Gastroesophageal sphincter (tissue), 4 donors: ENCODE data around the gene PTPN2. TPM values are rescaled to one million over a fixed set of nuclear protein-coding genes. Genes with fewer than 3 reads are reported as not detected.

Source experiments
- ATAC-seq: fragments of 150-250 bp; one replicate; pipeline ENCODE4 v1.9.1; 2016; ENCODE audit warnings: mild to moderate bottlenecking, moderate library complexity
- H3K27ac ChIP-seq, 4 donors: fragments of 200-600 bp; sonication (generic) in 3 of 4; 1 replicate in 3 of 4; 2 replicates in 1 of 4; pipeline ENCODE4 v1.5.1; 2016 to 2019
- H3K27me3 ChIP-seq: fragments of 200-600 bp; sonication (generic); one replicate; pipeline ENCODE4 v1.5.1; 2019
- H3K36me3 ChIP-seq, 2 donors: fragments of 200-600 bp; sonication (generic); one replicate each; pipeline ENCODE4 v1.5.1; 2019; ENCODE audit warnings: control low read depth in 1 of 2
- H3K4me1 ChIP-seq, 3 donors: fragments of 200-600 bp; sonication (generic); 1 replicate in 2 of 3; 2 replicates in 1 of 3; pipeline ENCODE4 v1.5.1; 2016 to 2019; ENCODE audit warnings: control low read depth in 2 of 3
- H3K4me3 ChIP-seq, 2 donors: fragments of 200-600 bp; sonication (generic); one replicate each; pipeline ENCODE4 v1.5.1; 2019; ENCODE audit warnings: mild to moderate bottlenecking in 1 of 2, moderate library complexity in 1 of 2
- H3K9me3 ChIP-seq, 3 donors: fragments of 200-600 bp; sonication (generic); one replicate each; pipeline ENCODE4 v1.5.1; 2017 to 2019; ENCODE audit warnings: control low read depth in 2 of 3
- EP300 ChIP-seq: sonication (generic); formaldehyde crosslinking; IDR thresholded peaks from one replicate; pipeline ENCODE4 v1.6.1; 2017; ENCODE audit warnings: antibody characterized with exemption, mild to moderate bottlenecking
- POLR2A ChIP-seq, 2 donors: fragments of 450-650 bp; IDR thresholded peaks; one replicate each; pipeline ENCODE4 v1.6.1; 2017; ENCODE audit warnings: antibody characterized with exemption in 2 of 2, mild to moderate bottlenecking in 2 of 2, moderate library complexity in 1 of 2
- POLR2AphosphoS5 ChIP-seq: sonication (generic); formaldehyde crosslinking; IDR thresholded peaks from one replicate; pipeline ENCODE4 v1.6.1; 2017; ENCODE audit warnings: antibody characterized with exemption
- WGBS, 2 donors: methylation state at CpG; one replicate each; pipeline ENCODE4 v1.1.5; 2018; ENCODE audit warnings: low coverage in 1 of 2; 5-methylcytosine and 5-hydroxymethylcytosine counted together
- total RNA-seq, 4 donors: library from RNA; depleted of rRNA; stranded (reverse); fragments of >200 nt; gene quantifications; one replicate each; pipeline ENCODE4 v1.1.0, GENCODE V29; 2016
- TF ChIP-seq, protein P1 (sequence below), 4 experiments: fragments of 200-600 bp in 2 of 4; fragments of 450-650 bp in 2 of 4; sonication (generic) in 1 of 4; IDR thresholded peaks; one replicate each; pipeline ENCODE4 v1.5.1; 2017 to 2019; ENCODE audit warnings: antibody characterized with exemption in 4 of 4, mild to moderate bottlenecking in 2 of 4, moderate library complexity in 2 of 4

PTPN2 gene
- total RNA-seq, 4 donors from 2014 or later, result 13.0 to 30.6 (median 19.6) TPM

GRCh38 chr18:12861637-12862036, 22.4 kb downstream of the PTPN2 start:
- H3K36me3 ChIP-seq, result peaks cover 0 to 7% of the 10 kb centered on the region in 2 donors
- no peaks in the 10 kb centered on the region for H3K9me3 ChIP-seq
- H3K27ac ChIP-seq, result no peak overlapping the region
- TF ChIP-seq POLR2AphosphoS5 (no peak), EP300 (no peak), POLR2A (IDR thresholded peaks at IDR 0.05) (no peak)
- TF ChIP-seq, protein P1, sequence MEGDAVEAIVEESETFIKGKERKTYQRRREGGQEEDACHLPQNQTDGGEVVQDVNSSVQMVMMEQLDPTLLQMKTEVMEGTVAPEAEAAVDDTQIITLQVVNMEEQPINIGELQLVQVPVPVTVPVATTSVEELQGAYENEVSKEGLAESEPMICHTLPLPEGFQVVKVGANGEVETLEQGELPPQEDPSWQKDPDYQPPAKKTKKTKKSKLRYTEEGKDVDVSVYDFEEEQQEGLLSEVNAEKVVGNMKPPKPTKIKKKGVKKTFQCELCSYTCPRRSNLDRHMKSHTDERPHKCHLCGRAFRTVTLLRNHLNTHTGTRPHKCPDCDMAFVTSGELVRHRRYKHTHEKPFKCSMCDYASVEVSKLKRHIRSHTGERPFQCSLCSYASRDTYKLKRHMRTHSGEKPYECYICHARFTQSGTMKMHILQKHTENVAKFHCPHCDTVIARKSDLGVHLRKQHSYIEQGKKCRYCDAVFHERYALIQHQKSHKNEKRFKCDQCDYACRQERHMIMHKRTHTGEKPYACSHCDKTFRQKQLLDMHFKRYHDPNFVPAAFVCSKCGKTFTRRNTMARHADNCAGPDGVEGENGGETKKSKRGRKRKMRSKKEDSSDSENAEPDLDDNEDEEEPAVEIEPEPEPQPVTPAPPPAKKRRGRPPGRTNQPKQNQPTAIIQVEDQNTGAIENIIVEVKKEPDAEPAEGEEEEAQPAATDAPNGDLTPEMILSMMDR (IDR thresholded peaks at IDR 0.05), result no peak
- no peak overlapping the region for H3K4me3 ChIP-seq
- ATAC-seq, result no peak
- peaks cover 0 to 20% (median 3%) of the 10 kb centered on the region in 3 donors for H3K4me1 ChIP-seq
- WGBS, 2 donors, result 80 to 100% methylated on average over 1 of the region's 1 CpG
- H3K27me3 ChIP-seq, result no peaks in the 10 kb centered on the region

DNA sequence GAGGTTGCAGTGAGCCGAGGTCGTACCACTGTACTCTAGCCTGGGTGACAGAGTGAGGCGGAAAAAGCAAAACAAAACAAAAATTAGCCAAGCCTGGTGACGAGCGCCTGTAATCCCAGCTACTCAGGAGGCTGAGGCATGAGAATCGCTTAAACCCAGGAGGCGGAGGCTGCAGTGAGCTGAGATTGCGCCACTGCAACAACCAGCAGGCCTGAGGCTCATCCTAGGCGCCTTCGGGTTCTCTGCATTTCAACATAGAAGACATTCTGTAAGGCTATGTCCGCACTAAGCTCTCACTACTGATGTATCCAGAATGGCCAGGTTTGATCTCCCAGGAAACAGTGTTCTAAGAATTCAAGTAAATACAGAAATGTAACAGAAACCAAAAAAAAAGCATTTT, 23.5 kb downstream of the PTPN2 start:
- H3K36me3 ChIP-seq, result peaks cover 0 to 14% of the 10 kb centered on the region in 2 donors
- no peaks in the 10 kb centered on the region for H3K27me3 ChIP-seq
- 94 to 100% methylated on average over 3 to 10 of the region's 11 CpGs for WGBS, 2 donors
- no peak overlapping the region for H3K4me3 ChIP-seq
- H3K27ac ChIP-seq, result no peak overlapping the region
- peaks cover 0 to 20% (median 3%) of the 10 kb centered on the region in 3 donors for H3K4me1 ChIP-seq
- H3K9me3 ChIP-seq, result no peaks in the 10 kb centered on the region
- TF ChIP-seq, protein P1 (IDR thresholded peaks at IDR 0.05), result no peak
- no peak for TF ChIP-seq POLR2AphosphoS5
- no peak for ATAC-seq

DNA sequence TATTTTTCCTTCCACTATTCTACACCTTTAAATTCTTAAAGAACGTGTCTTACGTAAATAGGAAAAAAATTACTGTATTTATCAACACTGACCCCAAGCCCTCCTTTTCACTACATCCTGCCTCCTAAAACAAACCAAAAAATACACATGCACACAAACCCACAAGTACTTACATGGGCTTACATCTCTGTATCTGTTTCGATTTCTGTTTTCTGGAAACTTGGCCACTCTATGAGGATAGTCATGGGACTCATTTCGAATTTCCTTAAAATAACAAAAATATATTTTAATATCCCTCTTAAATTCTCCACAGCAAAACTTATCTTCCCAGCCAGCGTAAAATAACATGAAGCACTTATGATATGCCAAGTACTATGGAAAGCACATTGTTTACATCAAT, 25.0 kb downstream of the PTPN2 start:
- WGBS, 2 donors, result 62 to 92% methylated on average over 5 of the region's 5 CpGs

GRCh38 chr18:12857991-12858544, 26.0 kb downstream of the PTPN2 start:
- no peak for ATAC-seq
- Histone ChIP-seq H3K4me3 (no peak overlapping the region), H3K27ac (no peak overlapping the region), H3K4me1 (peaks cover 0 to 8% (median 3%) of the 10 kb centered on the region in 3 donors), H3K36me3 (peaks cover 0 to 25% of the 10 kb centered on the region in 2 donors), H3K27me3 (no peaks in the 10 kb centered on the region), H3K9me3 (no peaks in the 10 kb centered on the region)
- WGBS, 2 donors, result 88 to 94% methylated on average over 4 of the region's 4 CpGs
- no peak for TF ChIP-seq POLR2AphosphoS5
- TF ChIP-seq POLR2A (IDR thresholded peaks at IDR 0.05), result no peak

More for the DNA sequence above, 25.0 kb downstream of the PTPN2 start:
- Histone ChIP-seq H3K27ac (no peak overlapping the region), H3K9me3 (no peaks in the 10 kb centered on the region), H3K36me3 (peaks cover 0 to 25% of the 10 kb centered on the region in 2 donors), H3K4me1 (peaks cover 0 to 17% (median 3%) of the 10 kb centered on the region in 3 donors), H3K4me3 (no peak overlapping the region), H3K27me3 (no peaks in the 10 kb centered on the region)
- no peak for ATAC-seq
- TF ChIP-seq POLR2AphosphoS5 (no peak), EP300 (no peak), POLR2A (IDR thresholded peaks at IDR 0.05) (no peak)
- TF ChIP-seq, protein P1 (IDR thresholded peaks at IDR 0.05), result no peak

DNA sequence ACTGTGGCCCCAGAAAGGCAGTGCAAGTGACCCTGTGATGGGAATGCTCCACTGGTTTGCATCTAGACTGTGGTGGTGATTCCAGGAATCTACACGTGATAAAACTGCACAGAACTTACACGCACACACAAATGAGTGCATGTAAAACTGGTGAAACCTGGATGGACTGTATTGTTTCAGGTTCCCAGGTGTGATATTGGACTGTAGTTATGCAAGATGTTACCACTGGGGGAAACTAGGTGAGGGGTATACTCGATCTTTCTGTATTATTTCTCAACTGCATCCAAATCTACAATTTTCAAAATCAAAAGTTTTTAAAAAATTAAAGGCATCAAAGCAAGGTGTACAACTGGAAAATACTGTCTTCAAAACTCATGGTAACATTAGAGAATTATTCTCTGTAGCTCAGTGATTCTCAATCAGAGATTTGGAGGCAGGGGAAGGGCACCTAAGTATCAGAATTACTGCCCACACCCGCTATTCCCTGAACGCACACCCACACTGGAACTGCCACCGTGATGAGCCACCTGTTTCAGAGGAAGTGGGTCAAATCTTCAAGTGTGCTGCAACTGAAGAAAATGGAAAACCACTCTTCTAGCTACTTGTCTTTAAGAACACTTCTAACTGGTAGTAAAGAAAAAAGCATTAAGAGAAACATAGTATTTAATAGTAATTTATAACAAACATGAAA, 26.7 kb downstream of the PTPN2 start:
- Histone ChIP-seq H3K9me3 (no peaks in the 10 kb centered on the region), H3K36me3 (peaks cover 0 to 25% of the 10 kb centered on the region in 2 donors), H3K27ac (no peak overlapping the region), H3K4me3 (no peak overlapping the region), H3K27me3 (no peaks in the 10 kb centered on the region), H3K4me1 (peaks cover 0 to 1% (median under 1%) of the 10 kb centered on the region in 3 donors)
- WGBS, 2 donors, result 74 to 86% methylated on average over 3 to 6 of the region's 6 CpGs
- TF ChIP-seq POLR2AphosphoS5, result no peak
- TF ChIP-seq EP300, result no peak
- TF ChIP-seq, protein P1 (IDR thresholded peaks at IDR 0.05), result no peak
- no peak for TF ChIP-seq POLR2A (IDR thresholded peaks at IDR 0.05)
- ATAC-seq, result no peak
